ENCODE data around the gene CCDC154. TPM values are rescaled to one million over a fixed set of nuclear protein-coding genes. Genes with fewer than 3 reads are reported as not detected.

Gene CCDC154
- total and polyA plus RNA-seq, 2 experiments from 2014 or later = 0.31 TPM; not detected in 1

DNA sequence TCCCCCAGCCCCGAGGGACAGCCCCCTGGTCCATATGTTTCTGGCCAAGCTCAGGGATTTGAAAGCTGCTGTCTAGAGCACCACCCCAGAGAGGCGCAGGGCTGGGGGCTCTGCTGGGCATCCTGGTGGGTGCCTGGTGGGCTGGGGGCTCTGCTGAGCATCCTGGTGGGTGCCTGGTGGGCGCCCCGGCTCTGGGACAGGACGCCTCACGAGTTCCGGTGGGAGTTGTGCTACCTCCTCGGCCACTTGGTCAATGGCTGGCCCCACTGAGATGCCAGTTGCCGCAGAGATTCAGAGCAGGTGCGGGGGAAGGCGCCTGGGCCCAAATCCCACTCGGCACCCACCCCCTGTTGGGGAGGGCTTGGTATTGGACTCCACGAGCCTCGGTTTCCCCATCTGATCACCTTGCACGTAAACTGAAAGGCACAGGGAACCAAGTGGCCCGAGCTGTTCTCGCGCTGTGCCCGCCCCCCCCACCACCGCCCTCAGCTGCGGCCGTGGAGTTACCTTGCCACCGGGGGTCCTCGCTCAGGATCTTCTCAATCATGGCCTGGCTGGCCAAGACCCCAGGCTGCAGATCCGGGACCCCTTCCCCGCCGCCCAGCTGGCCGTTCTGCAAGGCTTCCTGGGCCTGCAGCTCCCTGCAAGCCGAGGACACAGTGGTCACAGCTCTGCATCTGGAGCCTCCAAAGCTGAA is 43.1 kb downstream of the CCDC154 start:
- Histone ChIP-seq H3K4me2 (no peak overlapping the region), H2AFZ (no peak overlapping the region), H3K9me2 (ENCODE audit: insufficient read depth) (no peaks in the 10 kb centered on the region), H3F3A (replicated peaks; ENCODE audit: low read depth) (no peaks in the 10 kb centered on the region), H3K79me2 (replicated peaks; ENCODE audit: insufficient read depth) (no peaks in the 10 kb centered on the region), H3K36me3 (ENCODE audit: insufficient read depth) (no peaks in the 10 kb centered on the region), H3K4me3 (no peak overlapping the region), H3K4me1 (ENCODE audit: insufficient read depth) (no peaks in the 10 kb centered on the region), H4K20me1 (replicated peaks; ENCODE audit: insufficient read depth) (peaks cover 2% of the 10 kb centered on the region; the same call in 1 of the 2 replicates), H3K27me3 (ENCODE audit: insufficient read depth) (no peaks in the 10 kb centered on the region), H3K27ac (ENCODE audit: low read depth) (no peak overlapping the region)
- H3K27ac Mint-ChIP-seq = no peak overlapping the region
- no peaks in the 10 kb centered on the region; the same call in 2 of the 3 replicates for H3K4me1 Mint-ChIP-seq
- ATAC-seq = peak; percentile 44; the same call in 1 of the 3 replicates
- DNase-seq (ENCODE audit: low spot score) = no peak
- no peak for TF ChIP-seq POLR2AphosphoS5 (IDR thresholded peaks at IDR 0.05; ENCODE audit: low read depth)
- TF ChIP-seq, protein P1, sequence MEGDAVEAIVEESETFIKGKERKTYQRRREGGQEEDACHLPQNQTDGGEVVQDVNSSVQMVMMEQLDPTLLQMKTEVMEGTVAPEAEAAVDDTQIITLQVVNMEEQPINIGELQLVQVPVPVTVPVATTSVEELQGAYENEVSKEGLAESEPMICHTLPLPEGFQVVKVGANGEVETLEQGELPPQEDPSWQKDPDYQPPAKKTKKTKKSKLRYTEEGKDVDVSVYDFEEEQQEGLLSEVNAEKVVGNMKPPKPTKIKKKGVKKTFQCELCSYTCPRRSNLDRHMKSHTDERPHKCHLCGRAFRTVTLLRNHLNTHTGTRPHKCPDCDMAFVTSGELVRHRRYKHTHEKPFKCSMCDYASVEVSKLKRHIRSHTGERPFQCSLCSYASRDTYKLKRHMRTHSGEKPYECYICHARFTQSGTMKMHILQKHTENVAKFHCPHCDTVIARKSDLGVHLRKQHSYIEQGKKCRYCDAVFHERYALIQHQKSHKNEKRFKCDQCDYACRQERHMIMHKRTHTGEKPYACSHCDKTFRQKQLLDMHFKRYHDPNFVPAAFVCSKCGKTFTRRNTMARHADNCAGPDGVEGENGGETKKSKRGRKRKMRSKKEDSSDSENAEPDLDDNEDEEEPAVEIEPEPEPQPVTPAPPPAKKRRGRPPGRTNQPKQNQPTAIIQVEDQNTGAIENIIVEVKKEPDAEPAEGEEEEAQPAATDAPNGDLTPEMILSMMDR (conservative IDR thresholded peaks at IDR 0.05; ENCODE audit: low read depth in 2 of 2) = peak in 1 of 2 experiments; percentile 39; a peak in 2 of 4 replicates
- H3K36me3 Mint-ChIP-seq (ENCODE audit: low read depth) = peaks cover 15% of the 10 kb centered on the region; the same call in 2 of the 3 replicates
- no peaks in the 10 kb centered on the region for H3K9me3 Mint-ChIP-seq
- H3K4me3 Mint-ChIP-seq = no peak overlapping the region
- peaks cover 12% of the 10 kb centered on the region for H3K27me3 Mint-ChIP-seq (ENCODE audit: insufficient read depth, low read depth, poor library complexity)

DNA sequence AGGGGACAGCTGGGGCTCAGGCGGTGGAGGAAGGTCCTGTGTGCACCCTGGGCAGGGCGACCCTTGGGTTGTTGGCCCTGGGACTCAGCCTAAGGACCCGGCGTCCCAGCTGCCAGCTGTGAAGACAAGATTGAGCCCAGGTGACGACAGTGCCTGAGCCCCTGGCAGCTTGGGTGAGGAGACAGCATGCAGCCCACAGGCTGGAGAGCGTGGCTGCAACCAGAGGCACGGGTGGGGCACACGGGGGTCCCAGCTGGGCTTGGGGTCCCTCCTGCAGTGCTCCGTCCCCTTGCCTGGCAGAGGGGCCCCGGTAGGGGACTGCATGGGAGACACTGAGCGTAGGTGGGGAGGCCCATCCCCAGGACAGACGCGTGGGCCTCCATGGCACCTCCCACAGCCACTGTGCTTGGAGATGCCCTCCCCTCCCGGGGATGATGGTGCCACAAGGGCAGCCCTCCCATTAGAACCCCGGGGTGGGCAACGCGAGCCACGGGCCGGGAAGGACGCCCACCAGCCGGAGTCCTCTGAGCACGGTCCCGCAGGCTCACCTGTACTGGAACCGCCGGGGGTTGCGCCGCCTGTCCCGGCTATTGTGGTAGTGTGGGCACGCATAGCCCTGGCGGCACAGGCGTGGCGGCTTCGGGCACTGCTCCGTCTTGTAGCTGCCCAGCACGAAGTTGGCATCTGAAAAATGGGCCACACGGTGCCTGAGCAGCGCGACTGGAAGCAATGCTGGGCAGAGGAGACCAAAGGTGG is 45.4 kb downstream of the CCDC154 start:
- Histone ChIP-seq H3K27ac (ENCODE audit: low read depth) (no peak overlapping the region), H3K36me3 (ENCODE audit: insufficient read depth) (no peaks in the 10 kb centered on the region), H3K9me2 (ENCODE audit: insufficient read depth) (no peaks in the 10 kb centered on the region), H3K4me2 (no peak overlapping the region), H4K20me1 (replicated peaks; ENCODE audit: insufficient read depth) (no peaks in the 10 kb centered on the region; the same call in 1 of the 2 replicates), H3K4me3 (no peak overlapping the region), H3K27me3 (ENCODE audit: insufficient read depth) (no peaks in the 10 kb centered on the region), H2AFZ (no peak overlapping the region), H3K79me2 (replicated peaks; ENCODE audit: insufficient read depth) (no peaks in the 10 kb centered on the region), H3K4me1 (ENCODE audit: insufficient read depth) (no peaks in the 10 kb centered on the region), H3F3A (replicated peaks; ENCODE audit: low read depth) (no peaks in the 10 kb centered on the region)
- no peak overlapping the region for H3K4me3 Mint-ChIP-seq
- H3K36me3 Mint-ChIP-seq (ENCODE audit: low read depth) = peaks cover 15% of the 10 kb centered on the region; the same call in 2 of the 3 replicates
- peaks cover 12% of the 10 kb centered on the region for H3K27me3 Mint-ChIP-seq (ENCODE audit: insufficient read depth, low read depth, poor library complexity)
- no peak for DNase-seq (ENCODE audit: low spot score)
- no peak overlapping the region for H3K27ac Mint-ChIP-seq
- TF ChIP-seq EZH2 (IDR thresholded peaks at IDR 0.05; ENCODE audit: low read depth, unreplicated experiment) = no peak
- H3K9me3 Mint-ChIP-seq = no peaks in the 10 kb centered on the region
- no peaks in the 10 kb centered on the region; the same call in 2 of the 3 replicates for H3K4me1 Mint-ChIP-seq
- no peak for ATAC-seq

DNA sequence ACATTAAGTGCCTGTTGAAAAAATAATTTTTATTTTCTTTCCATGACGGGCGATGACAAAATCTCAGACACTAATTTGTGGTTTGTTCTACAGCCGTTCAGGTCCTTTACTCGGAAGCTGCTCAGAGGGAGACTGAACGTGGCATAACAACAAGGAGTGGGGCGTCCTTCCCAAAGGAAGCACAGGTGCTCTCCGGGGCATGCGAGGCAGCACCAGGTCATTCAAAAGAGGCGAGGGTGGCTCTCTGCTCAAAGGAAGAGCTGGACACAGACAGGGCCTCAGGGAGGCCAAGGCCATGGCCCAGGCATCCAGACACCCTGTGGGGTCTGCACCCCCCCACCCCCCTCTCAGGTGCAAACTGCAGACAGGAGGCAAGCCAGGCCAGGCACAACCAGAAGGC is 46.0 kb downstream of the CCDC154 start:
- Mint-ChIP-seq H3K36me3 (ENCODE audit: low read depth) (peaks cover 13% of the 10 kb centered on the region; the same call in 2 of the 3 replicates), H3K27me3 (ENCODE audit: insufficient read depth, low read depth, poor library complexity) (peaks cover 10% of the 10 kb centered on the region), H3K4me1 (no peaks in the 10 kb centered on the region; the same call in 2 of the 3 replicates), H3K9me3 (no peaks in the 10 kb centered on the region), H3K27ac (no peak overlapping the region), H3K4me3 (no peak overlapping the region; the same call in 2 of the 3 replicates)
- H3K27ac ChIP-seq (ENCODE audit: low read depth) = no peak overlapping the region
- DNase-seq (ENCODE audit: low spot score) (no peak), ATAC-seq (no peak)
- H2AFZ ChIP-seq = no peak overlapping the region
- H3K36me3 ChIP-seq (ENCODE audit: insufficient read depth) = no peaks in the 10 kb centered on the region
- no peaks in the 10 kb centered on the region for H3K79me2 ChIP-seq (replicated peaks; ENCODE audit: insufficient read depth)
- H3K9me2 ChIP-seq (ENCODE audit: insufficient read depth) = no peaks in the 10 kb centered on the region
- H3K4me1 ChIP-seq (ENCODE audit: insufficient read depth) = no peaks in the 10 kb centered on the region
- no peak overlapping the region for H3K4me3 ChIP-seq
- no peaks in the 10 kb centered on the region for H3K27me3 ChIP-seq (ENCODE audit: insufficient read depth)
- H4K20me1 ChIP-seq (replicated peaks; ENCODE audit: insufficient read depth) = no peaks in the 10 kb centered on the region; the same call in 1 of the 2 replicates
- no peaks in the 10 kb centered on the region for H3F3A ChIP-seq (replicated peaks; ENCODE audit: low read depth)
- no peak overlapping the region for H3K4me2 ChIP-seq
- TF ChIP-seq, protein P2, sequence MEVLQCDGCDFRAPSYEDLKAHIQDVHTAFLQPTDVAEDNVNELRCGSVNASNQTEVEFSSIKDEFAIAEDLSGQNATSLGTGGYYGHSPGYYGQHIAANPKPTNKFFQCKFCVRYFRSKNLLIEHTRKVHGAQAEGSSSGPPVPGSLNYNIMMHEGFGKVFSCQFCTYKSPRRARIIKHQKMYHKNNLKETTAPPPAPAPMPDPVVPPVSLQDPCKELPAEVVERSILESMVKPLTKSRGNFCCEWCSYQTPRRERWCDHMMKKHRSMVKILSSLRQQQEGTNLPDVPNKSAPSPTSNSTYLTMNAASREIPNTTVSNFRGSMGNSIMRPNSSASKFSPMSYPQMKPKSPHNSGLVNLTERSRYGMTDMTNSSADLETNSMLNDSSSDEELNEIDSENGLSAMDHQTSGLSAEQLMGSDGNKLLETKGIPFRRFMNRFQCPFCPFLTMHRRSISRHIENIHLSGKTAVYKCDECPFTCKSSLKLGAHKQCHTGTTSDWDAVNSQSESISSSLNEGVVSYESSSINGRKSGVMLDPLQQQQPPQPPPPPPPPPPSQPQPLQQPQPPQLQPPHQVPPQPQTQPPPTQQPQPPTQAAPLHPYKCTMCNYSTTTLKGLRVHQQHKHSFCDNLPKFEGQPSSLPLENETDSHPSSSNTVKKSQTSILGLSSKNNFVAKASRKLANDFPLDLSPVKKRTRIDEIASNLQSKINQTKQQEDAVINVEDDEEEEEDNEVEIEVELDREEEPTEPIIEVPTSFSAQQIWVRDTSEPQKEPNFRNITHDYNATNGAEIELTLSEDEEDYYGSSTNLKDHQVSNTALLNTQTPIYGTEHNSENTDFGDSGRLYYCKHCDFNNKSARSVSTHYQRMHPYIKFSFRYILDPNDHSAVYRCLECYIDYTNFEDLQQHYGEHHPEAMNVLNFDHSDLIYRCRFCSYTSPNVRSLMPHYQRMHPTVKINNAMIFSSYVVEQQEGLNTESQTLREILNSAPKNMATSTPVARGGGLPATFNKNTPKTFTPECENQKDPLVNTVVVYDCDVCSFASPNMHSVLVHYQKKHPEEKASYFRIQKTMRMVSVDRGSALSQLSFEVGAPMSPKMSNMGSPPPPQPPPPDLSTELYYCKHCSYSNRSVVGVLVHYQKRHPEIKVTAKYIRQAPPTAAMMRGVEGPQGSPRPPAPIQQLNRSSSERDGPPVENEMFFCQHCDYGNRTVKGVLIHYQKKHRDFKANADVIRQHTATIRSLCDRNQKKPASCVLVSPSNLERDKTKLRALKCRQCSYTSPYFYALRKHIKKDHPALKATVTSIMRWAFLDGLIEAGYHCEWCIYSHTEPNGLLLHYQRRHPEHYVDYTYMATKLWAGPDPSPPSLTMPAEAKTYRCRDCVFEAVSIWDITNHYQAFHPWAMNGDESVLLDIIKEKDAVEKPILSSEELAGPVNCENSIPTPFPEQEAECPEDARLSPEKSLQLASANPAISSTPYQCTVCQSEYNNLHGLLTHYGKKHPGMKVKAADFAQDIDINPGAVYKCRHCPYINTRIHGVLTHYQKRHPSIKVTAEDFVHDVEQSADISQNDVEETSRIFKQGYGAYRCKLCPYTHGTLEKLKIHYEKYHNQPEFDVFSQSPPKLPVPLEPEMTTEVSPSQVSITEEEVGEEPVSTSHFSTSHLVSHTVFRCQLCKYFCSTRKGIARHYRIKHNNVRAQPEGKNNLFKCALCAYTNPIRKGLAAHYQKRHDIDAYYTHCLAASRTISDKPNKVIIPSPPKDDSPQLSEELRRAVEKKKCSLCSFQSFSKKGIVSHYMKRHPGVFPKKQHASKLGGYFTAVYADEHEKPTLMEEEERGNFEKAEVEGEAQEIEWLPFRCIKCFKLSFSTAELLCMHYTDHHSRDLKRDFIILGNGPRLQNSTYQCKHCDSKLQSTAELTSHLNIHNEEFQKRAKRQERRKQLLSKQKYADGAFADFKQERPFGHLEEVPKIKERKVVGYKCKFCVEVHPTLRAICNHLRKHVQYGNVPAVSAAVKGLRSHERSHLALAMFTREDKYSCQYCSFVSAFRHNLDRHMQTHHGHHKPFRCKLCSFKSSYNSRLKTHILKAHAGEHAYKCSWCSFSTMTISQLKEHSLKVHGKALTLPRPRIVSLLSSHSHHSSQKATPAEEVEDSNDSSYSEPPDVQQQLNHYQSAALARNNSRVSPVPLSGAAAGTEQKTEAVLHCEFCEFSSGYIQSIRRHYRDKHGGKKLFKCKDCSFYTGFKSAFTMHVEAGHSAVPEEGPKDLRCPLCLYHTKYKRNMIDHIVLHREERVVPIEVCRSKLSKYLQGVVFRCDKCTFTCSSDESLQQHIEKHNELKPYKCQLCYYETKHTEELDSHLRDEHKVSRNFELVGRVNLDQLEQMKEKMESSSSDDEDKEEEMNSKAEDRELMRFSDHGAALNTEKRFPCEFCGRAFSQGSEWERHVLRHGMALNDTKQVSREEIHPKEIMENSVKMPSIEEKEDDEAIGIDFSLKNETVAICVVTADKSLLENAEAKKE (CRISPR knock-in tag; IDR thresholded peaks at IDR 0.05) = no peak

Measured in GM23338 (cell line).